ENCODE results near the gene TMEM163. TPM values are rescaled to one million over a fixed set of nuclear protein-coding genes. Genes with fewer than 3 reads are reported as not detected.

Gene TMEM163
- total RNA-seq, 2 donors from 2014 or later = 0.24 TPM; not detected in 1

- no peak overlapping the region for H3K4me3 ChIP-seq (ENCODE audit: low read length)
- H3K27me3 Mint-ChIP-seq (ENCODE audit: insufficient read depth) = no peaks in the 10 kb centered on the region
Observed at GRCh38 chr2:134639265-134639664, 79.5 kb downstream of the TMEM163 start.

GRCh38 chr2:134636714-134637113, 82.1 kb downstream of the TMEM163 start:
- no peaks in the 10 kb centered on the region for H3K36me3 ChIP-seq (ENCODE audit: control insufficient read depth, insufficient read depth, low read length)
- no peaks in the 10 kb centered on the region for H3K36me3 Mint-ChIP-seq (ENCODE audit: low read depth)
- no peak overlapping the region for H3K27ac Mint-ChIP-seq
- no peaks in the 10 kb centered on the region for H3K9me3 ChIP-seq (ENCODE audit: control insufficient read depth, low read length)
- no peak for DNase-seq
- no peaks in the 10 kb centered on the region for H3K27me3 ChIP-seq (ENCODE audit: control insufficient read depth, insufficient read depth, low read length, poor library complexity, severe bottlenecking)
- H3K27me3 Mint-ChIP-seq (ENCODE audit: insufficient read depth) = no peaks in the 10 kb centered on the region
- H3K4me1 ChIP-seq (ENCODE audit: control insufficient read depth, insufficient read depth, low read length) = no peaks in the 10 kb centered on the region
- no peak overlapping the region for H3K4me3 ChIP-seq (ENCODE audit: low read length)
- H3K4me3 Mint-ChIP-seq = no peak overlapping the region
- H3K4me1 Mint-ChIP-seq = no peaks in the 10 kb centered on the region
- WGBS, 2 experiments (ENCODE audit: insufficient coverage in 1 of 2, insufficient read length in 1 of 2) = 86 to 87% methylated on average over 1 of the region's 1 CpG
- H3K9ac ChIP-seq (ENCODE audit: extremely low read depth, low read length, poor library complexity, severe bottlenecking) = no peak overlapping the region
- no peaks in the 10 kb centered on the region for H3K9me3 Mint-ChIP-seq
- no peak for TF ChIP-seq CTCF (conservative IDR thresholded peaks at IDR 0.05)
- no peak overlapping the region for H3K27ac ChIP-seq (ENCODE audit: low read depth, low read length)

More at GRCh38 chr2:134639265-134639664, 79.5 kb downstream of the TMEM163 start:
- whole genome bisulfite sequencing, 2 experiments (ENCODE audit: insufficient coverage in 1 of 2, insufficient read length in 1 of 2) = 83 to 88% methylated on average over 2 of the region's 2 CpGs
- H3K9ac ChIP-seq (ENCODE audit: extremely low read depth, low read length, poor library complexity, severe bottlenecking) = no peak overlapping the region
- Mint-ChIP-seq H3K4me1 (no peaks in the 10 kb centered on the region), H3K27ac (no peak overlapping the region), H3K4me3 (no peak overlapping the region), H3K36me3 (ENCODE audit: low read depth) (no peaks in the 10 kb centered on the region), H3K9me3 (no peaks in the 10 kb centered on the region)
- TF ChIP-seq CTCF (conservative IDR thresholded peaks at IDR 0.05) = no peak
- H3K27me3 ChIP-seq (ENCODE audit: control insufficient read depth, insufficient read depth, low read length, poor library complexity, severe bottlenecking) = no peaks in the 10 kb centered on the region
- H3K4me1 ChIP-seq (ENCODE audit: control insufficient read depth, insufficient read depth, low read length) = no peaks in the 10 kb centered on the region
- no peaks in the 10 kb centered on the region for H3K9me3 ChIP-seq (ENCODE audit: control insufficient read depth, low read length)
- no peak for DNase-seq
- H3K36me3 ChIP-seq (ENCODE audit: control insufficient read depth, insufficient read depth, low read length) = no peaks in the 10 kb centered on the region
- H3K27ac ChIP-seq (ENCODE audit: low read depth, low read length) = no peak overlapping the region

GRCh38 chr2:134634054-134634753, 84.6 kb downstream of the TMEM163 start:
- Mint-ChIP-seq H3K36me3 (ENCODE audit: low read depth) (no peaks in the 10 kb centered on the region), H3K4me1 (no peaks in the 10 kb centered on the region), H3K27ac (no peak overlapping the region), H3K4me3 (no peak overlapping the region), H3K27me3 (ENCODE audit: insufficient read depth) (no peaks in the 10 kb centered on the region), H3K9me3 (no peaks in the 10 kb centered on the region)
- Histone ChIP-seq H3K4me1 (ENCODE audit: control insufficient read depth, insufficient read depth, low read length) (no peaks in the 10 kb centered on the region), H3K9me3 (ENCODE audit: control insufficient read depth, low read length) (no peaks in the 10 kb centered on the region), H3K36me3 (ENCODE audit: control insufficient read depth, insufficient read depth, low read length) (no peaks in the 10 kb centered on the region), H3K27ac (ENCODE audit: low read depth, low read length) (no peak overlapping the region), H3K9ac (ENCODE audit: extremely low read depth, low read length, poor library complexity, severe bottlenecking) (no peak overlapping the region), H3K27me3 (ENCODE audit: control insufficient read depth, insufficient read depth, low read length, poor library complexity, severe bottlenecking) (no peaks in the 10 kb centered on the region), H3K4me3 (ENCODE audit: low read length) (no peak overlapping the region)
- WGBS, 2 experiments (ENCODE audit: insufficient coverage in 1 of 2, insufficient read length in 1 of 2) = 92 to 95% methylated on average over 2 of the region's 2 CpGs
- DNase-seq = no peak
- no peak for TF ChIP-seq CTCF (conservative IDR thresholded peaks at IDR 0.05)
